NCI-H1092 treated with DMSO at 0.1 percent for 48 hours (cell line): ENCODE data around the gene CPVL.

ENCODE experiments used
- DNase-seq: peaks from one replicate; lab custom pipeline; 2025; lab: John Stamatoyannopoulos, UW

The CPVL gene

GRCh38 chr7:28977881-28978280 is 168.5 kb downstream of the CPVL start:
- DNase-seq = no peak

GRCh38 chr7:28976022-28976421 is 170.3 kb downstream of the CPVL start:
- DNase-seq = no peak

GRCh38 chr7:28973591-28973990 is 172.7 kb downstream of the CPVL start:
- no peak for DNase-seq

- no peak for DNase-seq
These were observed 182.3 kb downstream of the CPVL start for GRCh38 chr7:28964056-28964455.

- no peak for DNase-seq
These were observed 184.4 kb downstream of the CPVL start for GRCh38 chr7:28961972-28962371.

- no peak for DNase-seq
These were observed 186.1 kb downstream of the CPVL start for GRCh38 chr7:28960071-28960840.

GRCh38 chr7:28958980-28959347 is 187.4 kb downstream of the CPVL start:
- no peak for DNase-seq

- DNase-seq = peak; percentile 48
These were observed 187.9 kb downstream of the CPVL start, which contains the start of gene TRIL for GRCh38 chr7:28958235-28958979. TRIL (minus strand) TSS chr7:28958330; CDS start chr7:28958046, 284 bp downstream.

- DNase-seq = peak; percentile 64
These were observed 188.5 kb downstream of the CPVL start for GRCh38 chr7:28957751-28958234.

- peak; percentile 89 for DNase-seq
These were observed 189.1 kb downstream of the CPVL start for GRCh38 chr7:28957064-28957750.

- DNase-seq = peak; percentile 88
These were observed 189.7 kb downstream of the CPVL start for GRCh38 chr7:28956608-28957063.

GRCh38 chr7:28955718-28956607 is 190.4 kb downstream of the CPVL start:
- DNase-seq = peak; percentile 77

- no peak for DNase-seq
These were observed 191.0 kb downstream of the CPVL start for GRCh38 chr7:28955356-28955717.

- no peak for DNase-seq
These were observed 191.4 kb downstream of the CPVL start for GRCh38 chr7:28954946-28955345.

- no peak for DNase-seq
These were observed 191.9 kb downstream of the CPVL start for GRCh38 chr7:28954471-28954870.

- peak; percentile 17 for DNase-seq
These were observed 192.7 kb downstream of the CPVL start for GRCh38 chr7:28953633-28954032.
